Measurements from ENCODE around the gene AFF3. TPM values are rescaled to one million over a fixed set of nuclear protein-coding genes. Genes with fewer than 3 reads are reported as not detected.

The AFF3 gene
- polyA plus RNA-seq, 1 donor (not counting 4 experiments of a cell fraction or from before 2014, with no cell fraction given), result not detected

GRCh38 chr2:100151310-100151709, 8.9 kb upstream of the AFF3 start:
- dilution Hi-C loops (cut with MboI; ENCODE audit: extremely low pct_ligation_motif_present, low sequenced_read_pairs), result no loop called here
- no peak for FAIRE-seq

GRCh38 chr2:100148883-100149282, 6.5 kb upstream of the AFF3 start:
- no peaks in the 10 kb centered on the region for H3K9me1 ChIP-seq (ENCODE audit: control insufficient read depth, extremely low read depth, insufficient read depth, low read length)
- no peak overlapping the region for H3K4me2 ChIP-seq (ENCODE audit: control insufficient read depth, extremely low read depth, insufficient read depth, low read depth, low read length)
- dilution Hi-C loops (cut with MboI; ENCODE audit: extremely low pct_ligation_motif_present, low sequenced_read_pairs), result no loop called here
- H3K36me3 ChIP-seq (ENCODE audit: control insufficient read depth in 2 of 2, extremely low read depth in 1 of 2, insufficient read depth in 2 of 2, low read length in 2 of 2), result no peaks in the 10 kb centered on the region
- no peak overlapping the region for H3K4me3 ChIP-seq (ENCODE audit: control insufficient read depth in 2 of 3, extremely low read depth in 1 of 3, insufficient read depth in 2 of 3, low read depth in 1 of 3, low read length in 3 of 3)
- FAIRE-seq, result no peak
- DNase-seq (ENCODE audit: low read depth, low spot score), result no peak
- no peaks in the 10 kb centered on the region for H3K79me2 ChIP-seq (ENCODE audit: control insufficient read depth, insufficient read depth, low read length)
- no peaks in the 10 kb centered on the region for H3K27me3 ChIP-seq (ENCODE audit: control insufficient read depth, extremely low read depth, insufficient read depth, low read length)
- no peak overlapping the region for H3K27ac ChIP-seq (ENCODE audit: control insufficient read depth, insufficient read depth, low read length)
- H3K9me3 ChIP-seq (ENCODE audit: control insufficient read depth, low read depth, low read length), result peaks cover 3% of the 10 kb centered on the region
- no peak for TF ChIP-seq EZH2 (IDR thresholded peaks at IDR 0.05; ENCODE audit: low read length)
- TF ChIP-seq, protein P1, sequence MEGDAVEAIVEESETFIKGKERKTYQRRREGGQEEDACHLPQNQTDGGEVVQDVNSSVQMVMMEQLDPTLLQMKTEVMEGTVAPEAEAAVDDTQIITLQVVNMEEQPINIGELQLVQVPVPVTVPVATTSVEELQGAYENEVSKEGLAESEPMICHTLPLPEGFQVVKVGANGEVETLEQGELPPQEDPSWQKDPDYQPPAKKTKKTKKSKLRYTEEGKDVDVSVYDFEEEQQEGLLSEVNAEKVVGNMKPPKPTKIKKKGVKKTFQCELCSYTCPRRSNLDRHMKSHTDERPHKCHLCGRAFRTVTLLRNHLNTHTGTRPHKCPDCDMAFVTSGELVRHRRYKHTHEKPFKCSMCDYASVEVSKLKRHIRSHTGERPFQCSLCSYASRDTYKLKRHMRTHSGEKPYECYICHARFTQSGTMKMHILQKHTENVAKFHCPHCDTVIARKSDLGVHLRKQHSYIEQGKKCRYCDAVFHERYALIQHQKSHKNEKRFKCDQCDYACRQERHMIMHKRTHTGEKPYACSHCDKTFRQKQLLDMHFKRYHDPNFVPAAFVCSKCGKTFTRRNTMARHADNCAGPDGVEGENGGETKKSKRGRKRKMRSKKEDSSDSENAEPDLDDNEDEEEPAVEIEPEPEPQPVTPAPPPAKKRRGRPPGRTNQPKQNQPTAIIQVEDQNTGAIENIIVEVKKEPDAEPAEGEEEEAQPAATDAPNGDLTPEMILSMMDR (optimal IDR thresholded peaks at IDR 0.05 in 1 of 3, IDR thresholded peaks at IDR 0.05 in 1 of 3, conservative IDR thresholded peaks at IDR 0.05 in 1 of 3; ENCODE audit: extremely low read depth in 1 of 3, insufficient read depth in 2 of 3, low read length in 3 of 3), result no peak
- H3K4me1 ChIP-seq (ENCODE audit: control insufficient read depth, extremely low read depth, insufficient read depth, low read length), result no peaks in the 10 kb centered on the region
- H4K20me1 ChIP-seq (ENCODE audit: control insufficient read depth, extremely low read depth, insufficient read depth, low read length), result no peaks in the 10 kb centered on the region
- no peak overlapping the region for H2AFZ ChIP-seq (ENCODE audit: control insufficient read depth, low read length)
- no peak overlapping the region for H3K9ac ChIP-seq (ENCODE audit: control insufficient read depth, extremely low read depth, insufficient read depth, low read length)

More at GRCh38 chr2:100151310-100151709, 8.9 kb upstream of the AFF3 start:
- Histone ChIP-seq H3K27me3 (ENCODE audit: control insufficient read depth, extremely low read depth, insufficient read depth, low read length) (no peaks in the 10 kb centered on the region), H3K9me3 (ENCODE audit: control insufficient read depth, low read depth, low read length) (peaks cover 2% of the 10 kb centered on the region), H3K4me1 (ENCODE audit: control insufficient read depth, extremely low read depth, insufficient read depth, low read length) (no peaks in the 10 kb centered on the region), H3K4me3 (ENCODE audit: control insufficient read depth in 2 of 3, extremely low read depth in 1 of 3, insufficient read depth in 2 of 3, low read depth in 1 of 3, low read length in 3 of 3) (no peak overlapping the region), H3K9me1 (ENCODE audit: control insufficient read depth, extremely low read depth, insufficient read depth, low read length) (no peaks in the 10 kb centered on the region), H4K20me1 (ENCODE audit: control insufficient read depth, extremely low read depth, insufficient read depth, low read length) (no peaks in the 10 kb centered on the region), H3K27ac (ENCODE audit: control insufficient read depth, insufficient read depth, low read length) (no peak overlapping the region), H3K36me3 (ENCODE audit: control insufficient read depth in 2 of 2, extremely low read depth in 1 of 2, insufficient read depth in 2 of 2, low read length in 2 of 2) (no peaks in the 10 kb centered on the region), H2AFZ (ENCODE audit: control insufficient read depth, low read length) (no peak overlapping the region), H3K9ac (ENCODE audit: control insufficient read depth, extremely low read depth, insufficient read depth, low read length) (no peak overlapping the region), H3K4me2 (ENCODE audit: control insufficient read depth, extremely low read depth, insufficient read depth, low read depth, low read length) (no peak overlapping the region), H3K79me2 (ENCODE audit: control insufficient read depth, insufficient read depth, low read length) (no peaks in the 10 kb centered on the region)
- DNase-seq (ENCODE audit: low read depth, low spot score), result no peak
- TF ChIP-seq EZH2 (IDR thresholded peaks at IDR 0.05; ENCODE audit: low read length), result no peak
- TF ChIP-seq, protein P1 (optimal IDR thresholded peaks at IDR 0.05 in 1 of 3, IDR thresholded peaks at IDR 0.05 in 1 of 3, conservative IDR thresholded peaks at IDR 0.05 in 1 of 3; ENCODE audit: extremely low read depth in 1 of 3, insufficient read depth in 2 of 3, low read length in 3 of 3), result no peak

All from keratinocyte (primary cell).